Measurements from ENCODE around the gene FKBP15.

FKBP15 gene

GRCh38 chr9:113183956-113184488 is 37.1 kb downstream of the FKBP15 start:
- H3K4me3 ChIP-seq (ENCODE audit: low read depth, low read length), result no peak overlapping the region

DNA sequence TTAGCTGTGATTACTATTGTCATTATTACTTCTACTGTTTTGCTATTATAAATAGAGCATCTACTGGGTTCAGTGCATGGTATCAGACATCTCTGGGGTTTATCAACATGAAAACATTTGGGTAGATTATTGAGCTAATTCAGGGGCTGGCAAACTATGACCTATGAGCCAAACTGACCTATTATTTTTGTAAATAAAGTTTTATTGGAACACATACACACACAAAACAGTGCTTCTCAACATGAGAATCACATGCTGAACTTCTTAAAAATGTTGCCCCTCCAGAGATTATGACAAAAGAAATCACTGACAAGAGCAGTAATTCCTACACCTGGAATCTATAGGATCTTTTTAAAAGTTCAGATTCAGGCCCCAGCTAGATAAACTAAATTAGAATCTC is 39.9 kb downstream of the FKBP15 start:
- no peak overlapping the region for H3K4me3 ChIP-seq (ENCODE audit: low read depth, low read length)

DNA sequence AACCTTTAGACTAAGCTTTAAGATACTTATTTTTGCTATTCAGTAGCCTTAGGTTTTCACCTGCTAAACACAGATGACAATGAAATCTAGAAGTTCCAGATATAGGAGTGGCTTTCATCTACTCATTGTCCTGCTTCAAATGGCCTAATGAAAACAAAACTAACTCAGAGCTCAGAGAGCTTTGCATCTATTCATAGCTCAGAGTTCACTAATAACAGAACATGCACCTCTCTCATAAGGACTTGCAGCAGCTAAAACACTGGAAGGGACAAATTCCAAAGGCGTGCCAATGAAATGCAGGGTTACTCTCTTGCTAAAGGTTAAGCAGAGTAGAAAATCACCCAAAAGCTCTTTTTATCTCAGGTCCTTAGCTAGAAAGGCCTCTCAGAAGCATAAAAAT is 41.2 kb downstream of the FKBP15 start:
- no peak overlapping the region for H3K4me3 ChIP-seq (ENCODE audit: low read depth, low read length)

DNA sequence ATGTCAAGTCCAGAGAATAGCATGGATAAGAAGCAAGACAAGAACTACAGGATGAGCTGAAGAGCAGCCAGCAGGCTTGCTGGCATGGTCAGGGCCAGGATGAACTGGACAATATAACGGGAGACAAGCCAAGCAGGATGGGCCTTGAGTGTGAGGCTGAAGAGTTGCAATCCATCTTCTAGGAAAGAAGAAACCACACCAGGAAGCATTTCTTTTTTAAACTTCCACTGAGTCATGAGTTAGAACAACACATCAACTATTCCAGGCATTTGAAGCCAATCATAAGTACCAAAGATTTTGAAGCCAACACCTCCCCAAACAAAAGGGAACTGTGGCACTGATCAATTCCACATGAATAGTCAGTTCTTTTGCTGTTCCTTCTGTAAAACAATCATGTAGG is 43.0 kb downstream of the FKBP15 start:
- H3K4me3 ChIP-seq (ENCODE audit: low read depth, low read length), result no peak overlapping the region

- H3K4me3 ChIP-seq (ENCODE audit: low read depth, low read length), result no peak overlapping the region
Measured at GRCh38 chr9:113177251-113177650, 43.8 kb downstream of the FKBP15 start.

GRCh38 chr9:113176803-113177202 is 44.3 kb downstream of the FKBP15 start:
- no peak overlapping the region for H3K4me3 ChIP-seq (ENCODE audit: low read depth, low read length)

DNA sequence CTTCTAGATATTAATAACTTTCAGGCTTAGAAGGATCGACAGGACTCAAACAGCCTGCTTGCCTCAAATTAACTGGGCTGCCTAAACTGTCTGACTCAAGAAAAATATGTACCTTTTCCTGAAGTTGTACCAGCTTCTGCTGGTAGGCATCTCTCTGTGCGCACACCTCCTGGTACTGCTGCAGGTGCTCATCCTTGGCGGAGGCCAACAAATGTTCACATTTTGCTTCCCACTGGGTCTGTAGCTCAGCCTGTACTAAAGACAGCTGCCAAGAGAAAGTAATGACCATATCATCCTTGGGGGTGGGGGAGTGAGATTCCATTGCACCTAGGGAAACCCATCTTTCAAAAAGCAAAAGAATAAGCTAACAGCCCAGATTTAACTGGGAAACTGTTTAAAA is 47.7 kb downstream of the FKBP15 start:
- H3K4me3 ChIP-seq (ENCODE audit: low read depth, low read length), result no peak overlapping the region

- H3K4me3 ChIP-seq (ENCODE audit: low read depth, low read length), result no peak overlapping the region
Measured at GRCh38 chr9:113168809-113169208, 52.3 kb downstream of the FKBP15 start.

DNA sequence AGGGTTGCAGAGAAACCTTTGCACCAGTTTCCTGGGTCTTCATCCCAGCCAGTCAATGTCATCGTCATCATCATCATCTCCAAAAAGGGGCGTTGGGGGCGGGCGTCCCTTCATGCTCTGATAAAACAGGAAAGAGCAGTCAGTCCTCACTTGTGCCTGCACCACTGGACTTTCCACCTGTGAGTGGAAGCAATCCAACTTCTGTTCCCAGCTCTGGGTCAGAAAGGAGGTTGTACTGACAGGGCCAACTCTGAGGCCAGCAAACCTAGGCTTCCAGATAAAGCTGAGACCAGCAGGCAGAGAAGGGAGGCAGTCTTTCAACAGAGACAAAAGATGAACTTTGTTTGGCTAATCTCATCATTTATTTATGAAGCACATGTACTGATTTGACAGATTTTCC is 55.0 kb downstream of the FKBP15 start:
- H3K4me3 ChIP-seq (ENCODE audit: low read depth, low read length), result no peak overlapping the region

DNA sequence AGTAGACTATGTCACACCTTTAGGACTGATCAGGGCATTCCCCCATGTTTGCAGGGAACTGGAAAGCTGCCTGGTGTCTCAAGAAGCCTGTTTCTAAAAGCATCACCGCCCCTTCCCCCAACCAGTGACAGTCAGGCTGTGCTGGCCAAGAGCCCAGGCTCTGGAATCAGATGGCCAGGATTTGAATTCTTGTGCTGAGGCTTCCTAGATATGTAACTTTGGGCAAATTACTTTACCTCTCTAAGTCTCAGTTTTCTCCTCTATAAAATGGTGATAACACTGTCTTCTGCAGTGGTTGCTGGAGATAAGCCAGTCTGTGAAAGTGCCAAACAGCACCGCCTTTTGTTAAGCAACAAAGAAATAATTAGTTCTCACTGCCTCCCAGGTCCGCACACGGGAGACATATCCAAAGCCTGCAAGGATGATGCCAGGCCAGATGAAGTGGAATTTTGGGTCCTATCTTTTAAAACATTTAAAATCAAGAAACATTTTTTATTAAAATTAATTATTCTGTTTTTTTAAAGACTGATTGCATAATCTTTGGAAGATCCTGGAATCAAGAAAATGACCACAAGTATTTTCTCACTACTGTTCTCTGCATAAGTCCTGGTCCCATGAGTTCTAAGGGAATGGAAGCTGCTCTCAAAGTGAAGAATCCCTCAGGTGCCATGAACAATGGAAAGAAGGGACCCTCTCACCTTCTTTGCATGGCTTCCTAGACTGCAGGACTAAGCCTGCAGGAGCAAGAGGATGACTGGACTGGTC is 56.4 kb downstream of the FKBP15 start:
- H3K4me3 ChIP-seq (ENCODE audit: low read depth, low read length), result no peak overlapping the region

- no peak overlapping the region for H3K4me3 ChIP-seq (ENCODE audit: low read depth, low read length)
Measured at GRCh38 chr9:113163001-113163400, 58.1 kb downstream of the FKBP15 start.

GRCh38 chr9:113160571-113160970 is 60.5 kb downstream of the FKBP15 start:
- no peak overlapping the region for H3K4me3 ChIP-seq (ENCODE audit: low read depth, low read length)

DNA sequence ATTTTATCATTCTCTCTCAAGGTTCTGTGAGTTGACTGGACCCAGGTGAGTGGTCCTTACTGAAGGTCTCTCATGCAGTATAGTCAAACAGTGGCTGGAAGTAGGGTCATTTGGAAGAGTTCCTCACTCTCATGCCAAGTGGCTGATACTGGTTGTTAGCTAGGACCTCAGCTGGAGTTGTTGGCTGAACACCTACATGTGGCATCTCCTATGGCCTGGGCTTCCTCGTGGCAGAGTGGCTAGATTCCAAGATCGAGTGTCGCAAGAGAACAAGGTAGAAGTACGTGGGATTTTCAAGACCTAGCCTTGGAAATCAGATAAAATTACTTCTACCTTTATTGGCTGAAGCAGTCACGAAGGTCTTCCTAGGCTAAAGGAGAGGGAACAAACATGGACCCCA is 62.6 kb downstream of the FKBP15 start:
- no peak overlapping the region for H3K4me3 ChIP-seq (ENCODE audit: low read depth, low read length)

DNA sequence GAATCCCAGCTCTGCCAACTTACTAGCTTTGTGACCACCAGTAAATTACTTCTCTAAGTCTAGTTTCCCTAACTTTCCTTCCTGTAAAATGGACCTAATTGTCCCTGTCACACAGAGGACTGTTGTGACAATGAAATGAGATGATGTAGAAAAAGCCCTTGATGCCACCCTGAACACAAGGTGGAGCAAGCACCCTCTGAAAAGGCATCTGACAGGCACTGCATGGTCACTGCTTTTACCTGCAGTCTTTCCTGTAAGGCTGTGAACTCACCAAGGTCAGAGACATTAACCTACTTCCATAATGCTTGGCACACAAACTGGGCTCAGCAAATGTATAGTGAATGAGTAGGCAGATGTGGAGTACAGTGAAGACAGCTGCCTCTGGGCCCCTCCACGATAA is 64.2 kb downstream of the FKBP15 start:
- H3K4me3 ChIP-seq (ENCODE audit: low read depth, low read length), result no peak overlapping the region

DNA sequence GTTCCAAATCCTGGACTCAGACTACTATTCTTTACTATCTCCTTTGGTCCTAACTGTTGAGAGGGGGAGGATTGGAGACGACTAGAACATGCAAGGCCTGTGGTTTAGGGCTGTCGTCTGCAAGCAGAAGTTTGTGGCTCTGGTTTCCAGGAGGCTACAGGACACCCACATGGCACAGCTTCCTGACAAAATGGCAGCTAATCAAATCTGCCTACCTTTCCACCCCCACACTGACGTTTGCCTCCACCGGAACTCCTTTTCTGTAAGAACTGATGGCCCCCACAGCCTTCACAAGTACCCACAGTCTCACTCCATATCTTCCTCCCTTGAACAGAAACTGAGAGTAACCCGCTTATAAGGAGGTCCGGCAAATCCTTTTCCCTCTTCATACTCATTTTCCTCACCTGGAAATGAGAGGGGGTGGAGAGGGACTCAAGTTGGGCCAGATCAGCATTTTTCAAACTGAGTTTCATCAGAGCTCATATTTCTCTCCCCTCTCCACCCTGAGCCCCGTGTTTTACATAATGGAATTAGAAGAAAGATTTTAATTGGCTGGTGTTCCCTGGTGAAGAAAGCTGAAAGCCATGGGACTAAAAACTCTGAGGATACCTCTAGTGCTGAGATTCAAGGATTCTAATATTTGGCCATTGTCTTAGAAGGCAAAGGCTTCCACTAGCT is 65.0 kb downstream of the FKBP15 start:
- no peak overlapping the region for H3K4me3 ChIP-seq (ENCODE audit: low read depth, low read length)

- no peak overlapping the region for H3K4me3 ChIP-seq (ENCODE audit: low read depth, low read length)
Measured at GRCh38 chr9:113154946-113155345, 66.1 kb downstream of the FKBP15 start.

- no peak overlapping the region for H3K4me3 ChIP-seq (ENCODE audit: low read depth, low read length)
Measured at GRCh38 chr9:113154471-113154870, 66.6 kb downstream of the FKBP15 start.

- no peak overlapping the region for H3K4me3 ChIP-seq (ENCODE audit: low read depth, low read length)
Measured at GRCh38 chr9:113153599-113153998, 67.5 kb downstream of the FKBP15 start.

GRCh38 chr9:113152699-113153098 is 68.4 kb downstream of the FKBP15 start:
- no peak overlapping the region for H3K4me3 ChIP-seq (ENCODE audit: low read depth, low read length)

DNA sequence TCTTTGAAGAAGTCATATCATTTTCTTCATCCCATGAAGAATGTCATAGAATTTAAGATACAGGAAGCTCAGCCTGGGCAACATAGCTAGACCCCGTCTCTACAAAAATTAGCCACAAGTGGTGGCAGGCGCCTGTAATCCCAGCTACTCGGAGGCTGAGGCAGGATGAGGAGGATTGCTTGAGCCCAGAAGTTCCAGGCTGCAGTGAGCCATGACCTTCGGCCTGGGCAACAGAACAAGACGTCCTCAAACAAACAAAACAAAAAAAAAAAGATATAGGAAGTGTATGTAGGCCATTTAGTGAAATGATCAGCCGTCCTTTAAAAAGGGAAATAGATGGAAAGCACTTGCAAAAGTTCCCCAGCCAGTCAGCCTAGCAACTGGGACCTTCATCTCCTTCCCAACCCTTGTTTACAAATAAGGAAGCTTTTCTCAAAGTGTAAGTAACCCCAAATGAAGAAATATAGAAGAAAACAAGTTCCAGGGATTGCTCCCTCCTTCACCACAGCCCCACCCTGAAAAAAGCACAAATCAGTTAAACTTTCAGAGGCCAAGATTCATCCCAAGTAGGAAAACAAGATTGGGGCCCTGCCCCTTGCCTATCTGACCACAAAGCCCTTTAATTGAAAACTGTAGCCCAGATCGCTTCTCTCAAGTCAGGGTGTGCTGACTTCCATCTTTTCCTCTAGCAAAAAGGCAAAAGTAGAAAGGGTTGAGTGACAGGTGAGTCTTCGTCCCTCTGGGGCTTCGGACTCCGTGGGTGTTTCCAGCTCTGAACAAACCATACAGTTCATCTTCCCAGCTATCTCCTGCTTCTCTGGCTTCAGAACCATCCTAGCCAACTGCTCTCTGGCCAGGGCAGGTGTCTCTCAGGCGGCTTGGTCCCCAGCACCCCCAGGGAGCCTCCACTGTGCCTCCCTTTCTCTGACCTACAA is 69.1 kb downstream of the FKBP15 start:
- peak overlapping the region; percentile 69 for H3K4me3 ChIP-seq (ENCODE audit: low read depth, low read length)
